C4-2B (cell line): ENCODE data around the gene AOAH.
"Not testable (repeated sequence)": the region's sequence is repeated elsewhere in the genome, so short reads cannot be mapped to it uniquely, and the experiment has no call there.

Experiments used
- H3K27ac ChIP-seq: fragments of 450-650 bp; 2 replicates; pipeline ENCODE4 v1.5.1; 2017
- ZFX ChIP-seq: fragments of 450-650 bp; IDR thresholded peaks from 2 replicates; pipeline ENCODE4 v1.6.1; 2017
- TF ChIP-seq, protein P1 (sequence below): fragments of 450-650 bp; conservative IDR thresholded peaks from 2 replicates; pipeline ENCODE4 v1.5.1; 2017; ENCODE audit warnings: mild to moderate bottlenecking

AOAH gene

DNA sequence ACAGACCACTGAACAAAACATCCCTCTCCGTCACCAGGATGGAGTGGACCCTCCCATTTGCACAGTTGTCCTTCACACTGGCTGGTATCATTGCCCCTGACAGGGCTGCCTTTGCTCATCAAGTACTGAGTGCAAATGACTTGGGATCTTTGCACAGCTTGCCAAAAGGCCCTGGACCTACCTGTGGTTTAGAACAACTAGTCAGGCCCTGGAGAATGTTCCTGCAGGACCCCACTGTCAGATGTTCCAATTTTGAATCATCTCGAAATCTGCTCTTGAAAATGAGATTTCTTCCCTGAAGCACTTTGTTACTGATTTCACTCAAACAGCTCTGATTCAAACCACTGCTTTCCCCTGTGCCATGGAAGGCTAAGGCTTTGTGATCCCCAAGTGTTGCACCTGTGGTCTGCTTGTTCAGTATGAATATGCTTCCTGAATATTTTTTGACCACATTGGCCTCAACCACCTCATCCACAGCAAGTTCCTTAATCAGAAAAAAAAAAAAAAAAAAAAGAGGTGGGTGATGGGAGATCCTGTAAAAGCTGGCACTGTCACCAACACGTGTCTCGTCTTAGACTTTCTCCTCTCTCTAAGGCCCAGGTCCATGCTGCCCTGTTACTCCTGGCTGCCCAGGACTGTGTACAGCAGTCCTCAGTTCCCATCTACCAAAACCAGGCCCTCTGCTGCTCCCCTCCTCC, 2.7 kb upstream of the AOAH start:
- H3K27ac ChIP-seq, result no peak overlapping the region
- TF ChIP-seq, protein P1, sequence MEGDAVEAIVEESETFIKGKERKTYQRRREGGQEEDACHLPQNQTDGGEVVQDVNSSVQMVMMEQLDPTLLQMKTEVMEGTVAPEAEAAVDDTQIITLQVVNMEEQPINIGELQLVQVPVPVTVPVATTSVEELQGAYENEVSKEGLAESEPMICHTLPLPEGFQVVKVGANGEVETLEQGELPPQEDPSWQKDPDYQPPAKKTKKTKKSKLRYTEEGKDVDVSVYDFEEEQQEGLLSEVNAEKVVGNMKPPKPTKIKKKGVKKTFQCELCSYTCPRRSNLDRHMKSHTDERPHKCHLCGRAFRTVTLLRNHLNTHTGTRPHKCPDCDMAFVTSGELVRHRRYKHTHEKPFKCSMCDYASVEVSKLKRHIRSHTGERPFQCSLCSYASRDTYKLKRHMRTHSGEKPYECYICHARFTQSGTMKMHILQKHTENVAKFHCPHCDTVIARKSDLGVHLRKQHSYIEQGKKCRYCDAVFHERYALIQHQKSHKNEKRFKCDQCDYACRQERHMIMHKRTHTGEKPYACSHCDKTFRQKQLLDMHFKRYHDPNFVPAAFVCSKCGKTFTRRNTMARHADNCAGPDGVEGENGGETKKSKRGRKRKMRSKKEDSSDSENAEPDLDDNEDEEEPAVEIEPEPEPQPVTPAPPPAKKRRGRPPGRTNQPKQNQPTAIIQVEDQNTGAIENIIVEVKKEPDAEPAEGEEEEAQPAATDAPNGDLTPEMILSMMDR, result no peak
- no peak for TF ChIP-seq ZFX

DNA sequence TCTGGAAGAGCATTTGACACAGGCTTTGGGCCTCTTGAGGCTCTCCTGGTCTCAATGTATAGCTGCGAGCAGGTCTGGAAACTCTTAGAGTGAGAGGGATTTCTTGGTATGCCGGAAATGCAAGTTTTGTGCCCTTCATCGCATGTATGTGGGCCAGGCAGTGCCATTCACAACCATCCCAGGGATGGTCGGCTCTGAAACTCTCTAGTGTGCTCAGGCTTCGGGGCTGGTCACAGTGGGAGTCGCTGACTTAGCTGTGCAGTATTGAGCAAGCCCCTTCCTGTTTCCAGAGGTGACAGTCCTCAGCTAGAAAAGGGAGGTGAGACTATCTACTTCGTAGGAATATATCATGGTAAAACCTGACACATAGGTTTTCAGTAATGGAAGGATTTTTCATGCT, 2.0 kb upstream of the AOAH start:
- TF ChIP-seq, protein P1, result no peak
- TF ChIP-seq ZFX, result no peak
- no peak overlapping the region for H3K27ac ChIP-seq

DNA sequence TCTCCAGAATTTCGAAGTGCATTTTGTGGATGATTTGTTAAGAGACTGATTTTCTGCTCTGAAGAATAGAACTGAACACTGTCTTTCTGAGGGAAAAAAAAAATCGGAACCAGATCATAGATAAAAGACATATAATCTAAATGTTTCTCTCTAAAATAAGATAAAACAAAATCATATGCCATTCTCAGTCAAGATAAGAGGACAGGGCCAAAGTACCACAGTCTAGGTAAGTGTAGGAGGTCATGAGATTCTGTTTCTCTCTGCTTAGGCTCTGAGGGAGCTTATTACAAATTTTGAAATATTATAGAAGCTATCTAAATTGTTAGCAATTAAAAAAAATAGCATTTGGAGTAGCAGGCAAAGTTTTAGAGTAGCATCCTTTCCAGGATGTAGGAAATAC, 702 bp upstream of the AOAH start:
- no peak for TF ChIP-seq ZFX
- TF ChIP-seq, protein P1, result no peak
- no peak overlapping the region for H3K27ac ChIP-seq

DNA sequence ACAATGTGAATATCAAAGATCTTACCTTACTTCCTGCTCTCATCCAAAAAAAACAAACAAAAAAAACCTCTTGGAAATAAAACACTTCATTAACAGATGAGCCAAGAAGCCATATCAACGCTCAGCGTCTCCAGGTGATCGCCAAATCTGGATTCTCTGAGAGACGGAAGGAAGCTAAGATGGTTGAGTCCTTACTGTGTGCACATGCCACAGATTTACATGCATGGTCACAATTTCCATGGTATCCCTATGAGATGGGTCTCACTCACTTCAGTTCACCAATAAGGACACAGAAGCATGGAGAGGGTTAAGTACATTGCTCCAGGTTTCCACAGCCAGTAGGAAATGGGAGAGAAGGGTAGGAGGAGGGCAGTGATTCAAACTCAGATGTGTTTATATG, 1.0 kb downstream of the AOAH start:
- no peak overlapping the region for H3K27ac ChIP-seq
- TF ChIP-seq, protein P1, result no peak
- TF ChIP-seq ZFX, result no peak

DNA sequence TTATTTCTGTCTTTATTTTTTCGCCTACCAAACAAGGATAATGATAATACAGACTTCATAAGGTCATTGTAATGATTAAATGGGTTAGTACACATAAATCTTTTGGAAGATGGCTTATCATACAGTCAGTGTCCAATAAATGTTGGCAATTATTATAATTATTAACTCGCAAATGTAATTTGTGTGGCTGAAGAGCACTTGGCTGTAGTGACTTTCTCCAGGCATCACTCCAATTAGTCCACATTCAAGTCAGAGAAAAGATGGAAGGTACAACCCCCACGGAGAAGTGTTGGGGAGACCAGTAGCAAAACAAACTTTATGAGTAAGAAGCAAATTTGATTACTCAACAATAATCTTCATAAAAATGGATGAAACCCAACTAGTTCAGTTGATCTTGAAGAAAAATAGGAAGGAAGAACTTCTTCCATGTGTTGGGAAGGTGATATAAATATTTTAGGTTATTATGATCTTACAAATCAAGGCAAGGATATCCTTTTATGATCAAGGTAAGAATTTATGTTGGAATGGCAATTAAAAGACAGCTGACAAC, 5.1 kb downstream of the AOAH start:
- TF ChIP-seq ZFX, result no peak
- TF ChIP-seq, protein P1, result no peak
- H3K27ac ChIP-seq, result no peak overlapping the region

DNA sequence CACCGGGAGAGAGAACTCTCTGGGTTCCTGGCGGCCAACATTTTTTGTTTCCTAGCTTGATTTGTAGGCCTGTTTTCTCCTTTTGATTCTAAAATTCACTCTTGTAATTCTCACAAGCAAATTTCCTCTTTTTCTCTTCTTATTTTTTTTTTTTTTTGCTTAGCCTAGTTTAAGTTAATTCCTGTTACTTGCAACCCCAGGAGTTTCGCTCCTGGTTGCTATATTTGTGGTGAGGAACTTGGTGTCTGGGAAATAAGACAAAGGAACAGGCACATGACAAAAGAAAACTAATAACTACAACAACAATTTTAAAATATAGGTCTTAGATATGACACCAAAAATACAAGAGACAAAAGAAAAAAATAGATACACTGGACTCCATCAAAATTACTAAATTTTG, 6.7 kb downstream of the AOAH start:
- TF ChIP-seq, protein P1, result no peak
- no peak for TF ChIP-seq ZFX
- H3K27ac ChIP-seq, result no peak overlapping the region

DNA sequence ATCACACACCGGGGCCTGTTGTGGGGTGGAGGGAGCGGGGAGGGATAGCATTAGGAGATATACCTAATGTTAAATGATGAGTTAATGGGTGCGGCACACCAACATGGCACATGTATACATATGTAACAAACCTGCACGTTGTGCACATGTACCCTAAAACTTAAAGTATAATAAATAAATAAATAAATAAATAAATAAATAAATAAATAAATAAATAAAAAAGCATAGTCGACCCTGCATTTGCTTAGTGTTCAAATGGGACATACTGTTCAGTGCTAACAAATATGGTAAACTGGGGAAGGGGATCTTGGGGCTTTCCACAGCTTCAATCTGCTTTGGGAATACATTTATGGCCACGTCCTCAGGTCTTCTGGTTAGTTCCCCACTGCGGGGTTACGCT, 7.5 kb downstream of the AOAH start:
- H3K27ac ChIP-seq, result not testable (repeated sequence)

DNA sequence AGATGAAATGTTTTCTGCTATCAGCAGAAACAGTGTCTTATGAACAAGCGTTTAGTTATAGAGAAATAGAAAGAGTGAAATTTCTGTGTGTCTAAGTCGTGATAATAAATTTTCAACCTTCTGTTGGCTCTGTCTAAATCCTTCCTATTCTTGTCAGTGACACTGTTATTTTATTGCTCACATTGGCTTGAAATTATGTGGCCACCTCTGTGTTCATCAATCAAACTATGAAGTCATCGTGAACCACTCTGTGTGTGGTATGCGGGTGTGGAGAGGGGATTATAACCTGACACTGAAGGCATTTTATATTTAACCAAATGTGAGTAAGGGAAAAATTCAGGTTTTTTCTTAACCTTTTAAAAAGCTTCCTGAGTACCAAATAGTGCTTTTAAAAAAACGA, 12.3 kb downstream of the AOAH start:
- TF ChIP-seq ZFX, result no peak
- TF ChIP-seq, protein P1, result no peak
- H3K27ac ChIP-seq, result no peak overlapping the region
